Ishikawa (cell line): ENCODE measurements around the gene MTUS2.

ENCODE experiments used
- CEBPB ChIP-seq: IDR thresholded peaks from 2 replicates; pipeline ENCODE4 v1.6.1; 2012
- CREB1 ChIP-seq: IDR thresholded peaks from 2 replicates; pipeline ENCODE4 v1.6.1; 2012; ENCODE audit warnings: low read depth
- EGR1 ChIP-seq: IDR thresholded peaks from 2 replicates; pipeline ENCODE4 v1.6.1; 2012
- EP300 ChIP-seq: IDR thresholded peaks from 2 replicates; pipeline ENCODE4 v1.6.1; 2012; ENCODE audit warnings: borderline replicate concordance
- FOXM1 ChIP-seq: IDR thresholded peaks from 2 replicates; pipeline ENCODE4 v1.6.1; 2012; ENCODE audit warnings: low read depth, borderline replicate concordance
- MAX ChIP-seq: IDR thresholded peaks from 2 replicates; pipeline ENCODE4 v1.6.1; 2012
- NFIC ChIP-seq: IDR thresholded peaks from 2 replicates; pipeline ENCODE4 v1.6.1; 2012
- RAD21 ChIP-seq: IDR thresholded peaks from 2 replicates; pipeline ENCODE4 v1.6.1; 2012; ENCODE audit warnings: low read depth
- REST ChIP-seq: IDR thresholded peaks from 2 replicates; pipeline ENCODE4 v1.6.1; 2012; ENCODE audit warnings: low read depth, mild to moderate bottlenecking
- TAF1 ChIP-seq: IDR thresholded peaks from 2 replicates; pipeline ENCODE4 v1.6.1; 2012; ENCODE audit warnings: low read depth, mild to moderate bottlenecking
- TCF12 ChIP-seq: IDR thresholded peaks from 2 replicates; pipeline ENCODE4 v1.6.1; 2012; ENCODE audit warnings: low read depth
- TEAD4 ChIP-seq: IDR thresholded peaks from 2 replicates; pipeline ENCODE4 v1.6.1; 2012
- USF1 ChIP-seq: IDR thresholded peaks from 2 replicates; pipeline ENCODE4 v1.6.1; 2012
- YY1 ChIP-seq: IDR thresholded peaks from 2 replicates; pipeline ENCODE4 v1.6.1; 2012; ENCODE audit warnings: low read depth
- ZBTB7A ChIP-seq: IDR thresholded peaks from 2 replicates; pipeline ENCODE4 v1.6.1; 2012; ENCODE audit warnings: low read depth

The MTUS2 gene

GRCh38 chr13:29498426-29499040 lies 678.4 kb downstream of the MTUS2 start:
- TF ChIP-seq REST (no peak), USF1 (no peak), MAX (no peak), FOXM1 (no peak), ZBTB7A (no peak), YY1 (no peak), CREB1 (no peak), CEBPB (no peak), TCF12 (no peak), EP300 (no peak)

- TF ChIP-seq FOXM1 (no peak), CREB1 (no peak), MAX (no peak), NFIC (no peak), TEAD4 (no peak), TCF12 (no peak), ZBTB7A (no peak), TAF1 (no peak), YY1 (no peak), REST (no peak)
These were observed 679.5 kb downstream of the MTUS2 start for GRCh38 chr13:29499506-29500165.

GRCh38 chr13:29500386-29500785 lies 680.2 kb downstream of the MTUS2 start:
- no peak for TF ChIP-seq CREB1
- no peak for TF ChIP-seq REST
- TF ChIP-seq CEBPB: no peak
- no peak for TF ChIP-seq YY1
- TF ChIP-seq RAD21: no peak
- no peak for TF ChIP-seq TAF1
- no peak for TF ChIP-seq MAX
- no peak for TF ChIP-seq NFIC

GRCh38 chr13:29501674-29502073 lies 681.5 kb downstream of the MTUS2 start:
- TF ChIP-seq CEBPB (no peak), RAD21 (no peak), TEAD4 (no peak), NFIC (no peak), ZBTB7A (no peak), TCF12 (no peak), EGR1 (no peak), FOXM1 (no peak), USF1 (no peak), CREB1 (no peak), REST (no peak), YY1 (no peak), EP300 (no peak), TAF1 (no peak), MAX (no peak)
